GM23338 (cell line): ENCODE results near the gene CPNE5.

ENCODE experiments used
- CREB1 ChIP-seq: fragments of 250-450 bp; sonication (Bioruptor Pico); IDR thresholded peaks from 2 replicates; pipeline ENCODE4 v1.5.0; 2020; ENCODE audit warnings: low read depth, mild to moderate bottlenecking, moderate library complexity
- ETS1 ChIP-seq: IDR thresholded peaks from 2 replicates; pipeline ENCODE4 v1.6.1; 2016; ENCODE audit warnings: antibody characterized with exemption
- EZH2 ChIP-seq: fragments of 200-600 bp; sonication (generic); IDR thresholded peaks from one replicate; pipeline ENCODE4 v1.8.0; 2017; ENCODE audit warnings: antibody characterized with exemption, mild to moderate bottlenecking, low read depth; ENCODE audit not compliant: unreplicated experiment
- EZH2phosphoT487 ChIP-seq: fragments of 200-600 bp; sonication (generic); IDR thresholded peaks from one replicate; pipeline ENCODE4 v1.8.1; 2018; ENCODE audit warnings: antibody characterized with exemption; ENCODE audit not compliant: unreplicated experiment
- JUNB ChIP-seq: IDR thresholded peaks from one replicate; pipeline ENCODE4 v1.6.1; 2016; ENCODE audit warnings: antibody characterized with exemption; ENCODE audit not compliant: unreplicated experiment
- NANOG ChIP-seq: IDR thresholded peaks from 2 replicates; pipeline ENCODE4 v1.6.1; 2016; ENCODE audit warnings: antibody characterized with exemption, borderline replicate concordance
- POLR2AphosphoS5 ChIP-seq: IDR thresholded peaks from 2 replicates; pipeline ENCODE4 v1.6.1; 2016; ENCODE audit warnings: antibody characterized with exemption, low read depth
- REST ChIP-seq: IDR thresholded peaks from one replicate; pipeline ENCODE4 v1.6.1; 2018; ENCODE audit warnings: antibody characterized with exemption; ENCODE audit not compliant: unreplicated experiment
- ZNF114 ChIP-seq: fragments of 250-450 bp; sonication (Bioruptor Pico); IDR thresholded peaks from 2 replicates; pipeline ENCODE4 v1.5.0; 2020; ENCODE audit warnings: mild to moderate bottlenecking, moderate library complexity
- ZNF331 ChIP-seq: fragments of 250-450 bp; sonication (Bioruptor Pico); IDR thresholded peaks from 2 replicates; pipeline ENCODE4 v1.5.0; 2020; ENCODE audit warnings: low read depth, mild to moderate bottlenecking, moderate library complexity
- TF ChIP-seq, protein P1 (sequence below), 2 experiments: fragments of 200-600 bp in 1 of 2; sonication (generic) in 1 of 2; conservative IDR thresholded peaks; 2 replicates each; pipeline versions ENCODE4 v1.5.1 to v1.6.1; 2016 to 2017; ENCODE audit warnings: antibody characterized with exemption in 2 of 2, low read depth in 2 of 2, mild to moderate bottlenecking in 2 of 2, moderate library complexity in 1 of 2

DNA sequence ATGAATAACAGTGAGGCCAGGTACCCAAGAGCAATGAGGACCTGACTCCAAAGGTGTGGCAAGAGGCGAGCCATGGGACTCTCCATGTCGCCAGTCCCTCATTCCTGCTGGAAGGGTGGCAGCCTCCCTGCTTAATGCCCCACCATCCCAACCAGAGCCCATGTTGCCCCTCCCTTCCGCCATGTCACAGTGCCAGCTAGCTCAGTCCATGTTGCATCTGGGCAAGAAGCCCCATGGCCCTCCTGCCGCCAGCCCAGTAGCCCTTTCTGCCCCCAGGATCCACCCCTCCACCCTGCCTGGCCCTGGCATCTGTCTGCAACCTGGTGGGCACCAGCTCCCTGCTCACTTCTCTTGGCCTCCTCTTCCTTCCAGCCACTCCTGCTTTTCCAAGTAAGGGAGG is 6.0 kb upstream of the CPNE5 start:
- TF ChIP-seq, protein P1, sequence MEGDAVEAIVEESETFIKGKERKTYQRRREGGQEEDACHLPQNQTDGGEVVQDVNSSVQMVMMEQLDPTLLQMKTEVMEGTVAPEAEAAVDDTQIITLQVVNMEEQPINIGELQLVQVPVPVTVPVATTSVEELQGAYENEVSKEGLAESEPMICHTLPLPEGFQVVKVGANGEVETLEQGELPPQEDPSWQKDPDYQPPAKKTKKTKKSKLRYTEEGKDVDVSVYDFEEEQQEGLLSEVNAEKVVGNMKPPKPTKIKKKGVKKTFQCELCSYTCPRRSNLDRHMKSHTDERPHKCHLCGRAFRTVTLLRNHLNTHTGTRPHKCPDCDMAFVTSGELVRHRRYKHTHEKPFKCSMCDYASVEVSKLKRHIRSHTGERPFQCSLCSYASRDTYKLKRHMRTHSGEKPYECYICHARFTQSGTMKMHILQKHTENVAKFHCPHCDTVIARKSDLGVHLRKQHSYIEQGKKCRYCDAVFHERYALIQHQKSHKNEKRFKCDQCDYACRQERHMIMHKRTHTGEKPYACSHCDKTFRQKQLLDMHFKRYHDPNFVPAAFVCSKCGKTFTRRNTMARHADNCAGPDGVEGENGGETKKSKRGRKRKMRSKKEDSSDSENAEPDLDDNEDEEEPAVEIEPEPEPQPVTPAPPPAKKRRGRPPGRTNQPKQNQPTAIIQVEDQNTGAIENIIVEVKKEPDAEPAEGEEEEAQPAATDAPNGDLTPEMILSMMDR (conservative IDR thresholded peaks at IDR 0.05; ENCODE audit: low read depth in 2 of 2), result no peak
- TF ChIP-seq EZH2, result no peak
- TF ChIP-seq POLR2AphosphoS5, result no peak
- no peak for TF ChIP-seq REST
- no peak for TF ChIP-seq CREB1
- TF ChIP-seq EZH2phosphoT487, result no peak
- TF ChIP-seq JUNB, result no peak
- TF ChIP-seq ETS1, result no peak
- no peak for TF ChIP-seq NANOG
- no peak for TF ChIP-seq ZNF114
- no peak for TF ChIP-seq ZNF331 (CRISPR knock-in tag)
